ENCODE results near the gene RND1.
"Not testable (repeated sequence)": the region's sequence is repeated elsewhere in the genome, so short reads cannot be mapped to it uniquely, and the experiment has no call there.

The RND1 gene

DNA sequence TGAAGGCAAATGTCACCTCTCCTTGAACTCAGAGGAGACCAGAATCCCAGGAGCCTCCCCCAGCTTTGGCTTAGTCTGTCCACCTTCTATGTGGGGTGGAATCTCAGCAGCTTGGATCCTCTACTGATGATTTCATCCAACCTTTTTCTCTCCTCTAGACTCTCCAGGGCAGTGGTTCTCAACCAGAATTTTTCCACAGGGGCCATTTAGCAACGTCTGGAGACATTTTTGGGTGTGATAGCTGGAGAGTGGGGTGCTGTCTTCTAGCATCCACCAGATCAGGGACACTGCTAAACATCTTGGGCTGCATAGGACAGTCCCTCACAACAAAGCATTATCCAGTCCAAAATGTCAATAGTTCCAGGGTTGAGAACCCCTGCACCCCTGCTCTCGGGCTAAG is 9.3 kb downstream of the RND1 start:
- Histone ChIP-seq H3K27me3 (ENCODE audit: control insufficient read depth in 1 of 2, insufficient read depth in 2 of 2, low read length in 2 of 2) (no peaks in the 10 kb centered on the region), H3K4me1 (ENCODE audit: control insufficient read depth in 1 of 2, insufficient read depth in 2 of 2, low read length in 2 of 2) (peaks cover 7 to 9% of the 10 kb centered on the region in 2 donors), H3K9me3 (ENCODE audit: control insufficient read depth in 1 of 2, low read length in 2 of 2) (no peaks in the 10 kb centered on the region), H3K4me3 (ENCODE audit: low read depth in 1 of 2, low read length in 2 of 2) (no peak overlapping the region), H3K27ac (ENCODE audit: low read depth, low read length) (no peak overlapping the region), H3K9ac (ENCODE audit: low read depth in 1 of 2, low read length in 2 of 2) (no peak overlapping the region), H3K36me3 (ENCODE audit: control insufficient read depth in 1 of 2, insufficient read depth in 2 of 2, low read length in 2 of 2) (peaks cover 0 to 5% of the 10 kb centered on the region in 2 donors)

DNA sequence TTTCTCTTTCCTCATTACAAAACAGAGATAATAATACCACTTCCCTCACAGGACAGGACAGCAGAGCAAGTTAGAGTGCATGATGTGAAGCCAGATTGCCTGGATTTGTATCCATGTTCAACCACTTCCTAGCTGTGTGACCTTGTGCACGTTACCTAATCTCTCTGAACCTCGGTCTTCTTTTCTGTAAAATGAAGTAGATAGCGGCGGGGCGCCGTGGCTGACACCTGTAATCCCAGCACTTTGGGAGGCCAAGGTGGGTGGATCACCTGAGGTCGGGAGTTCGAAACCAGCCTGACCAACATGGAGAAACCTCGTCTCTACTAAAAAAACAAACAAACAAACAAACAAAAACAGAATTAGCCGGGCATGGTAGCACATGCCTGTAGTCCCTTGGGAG is 10.7 kb downstream of the RND1 start:
- H3K4me3 ChIP-seq (ENCODE audit: low read depth in 1 of 2, low read length in 2 of 2); H3K27ac ChIP-seq (ENCODE audit: low read depth, low read length); H3K9me3 ChIP-seq (ENCODE audit: control insufficient read depth in 1 of 2, low read length in 2 of 2); H3K9ac ChIP-seq (ENCODE audit: low read depth in 1 of 2, low read length in 2 of 2); H3K36me3 ChIP-seq (ENCODE audit: control insufficient read depth in 1 of 2, insufficient read depth in 2 of 2, low read length in 2 of 2); H3K27me3 ChIP-seq (ENCODE audit: control insufficient read depth in 1 of 2, insufficient read depth in 2 of 2, low read length in 2 of 2): not testable (repeated sequence)
- H3K4me1 ChIP-seq (ENCODE audit: control insufficient read depth in 1 of 2, insufficient read depth in 2 of 2, low read length in 2 of 2), result peaks cover 18% of the 10 kb centered on the region in 2 donors

DNA sequence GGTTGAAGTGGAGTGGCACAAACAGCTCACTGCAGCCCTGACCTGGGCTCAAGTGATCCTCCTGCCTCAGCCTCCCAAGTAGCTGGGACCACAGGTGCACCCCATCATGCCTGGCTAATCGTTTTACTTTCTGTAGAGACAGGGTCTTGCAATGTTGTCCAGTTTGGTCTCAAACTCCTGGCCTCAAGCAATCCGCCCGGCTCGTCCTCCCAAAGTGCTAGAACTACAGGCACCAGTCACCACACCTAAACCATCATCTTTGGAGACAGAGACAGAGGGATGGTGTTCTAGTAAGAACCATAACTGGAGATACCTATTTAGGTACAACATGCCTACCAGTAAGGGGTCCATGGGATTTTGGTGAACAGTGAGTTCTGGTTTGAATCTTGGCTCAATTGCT is 11.2 kb downstream of the RND1 start:
- H3K4me3 ChIP-seq (ENCODE audit: low read depth in 1 of 2, low read length in 2 of 2), result no peak overlapping the region
- no peak overlapping the region for H3K9ac ChIP-seq (ENCODE audit: low read depth in 1 of 2, low read length in 2 of 2)
- no peaks in the 10 kb centered on the region for H3K27me3 ChIP-seq (ENCODE audit: control insufficient read depth in 1 of 2, insufficient read depth in 2 of 2, low read length in 2 of 2)
- no peak overlapping the region for H3K27ac ChIP-seq (ENCODE audit: low read depth, low read length)
- H3K4me1 ChIP-seq (ENCODE audit: control insufficient read depth in 1 of 2, insufficient read depth in 2 of 2, low read length in 2 of 2), result peaks cover 18 to 20% of the 10 kb centered on the region in 2 donors
- no peaks in the 10 kb centered on the region for H3K9me3 ChIP-seq (ENCODE audit: control insufficient read depth in 1 of 2, low read length in 2 of 2)
- peaks cover 0 to 8% of the 10 kb centered on the region in 2 donors for H3K36me3 ChIP-seq (ENCODE audit: control insufficient read depth in 1 of 2, insufficient read depth in 2 of 2, low read length in 2 of 2)

DNA sequence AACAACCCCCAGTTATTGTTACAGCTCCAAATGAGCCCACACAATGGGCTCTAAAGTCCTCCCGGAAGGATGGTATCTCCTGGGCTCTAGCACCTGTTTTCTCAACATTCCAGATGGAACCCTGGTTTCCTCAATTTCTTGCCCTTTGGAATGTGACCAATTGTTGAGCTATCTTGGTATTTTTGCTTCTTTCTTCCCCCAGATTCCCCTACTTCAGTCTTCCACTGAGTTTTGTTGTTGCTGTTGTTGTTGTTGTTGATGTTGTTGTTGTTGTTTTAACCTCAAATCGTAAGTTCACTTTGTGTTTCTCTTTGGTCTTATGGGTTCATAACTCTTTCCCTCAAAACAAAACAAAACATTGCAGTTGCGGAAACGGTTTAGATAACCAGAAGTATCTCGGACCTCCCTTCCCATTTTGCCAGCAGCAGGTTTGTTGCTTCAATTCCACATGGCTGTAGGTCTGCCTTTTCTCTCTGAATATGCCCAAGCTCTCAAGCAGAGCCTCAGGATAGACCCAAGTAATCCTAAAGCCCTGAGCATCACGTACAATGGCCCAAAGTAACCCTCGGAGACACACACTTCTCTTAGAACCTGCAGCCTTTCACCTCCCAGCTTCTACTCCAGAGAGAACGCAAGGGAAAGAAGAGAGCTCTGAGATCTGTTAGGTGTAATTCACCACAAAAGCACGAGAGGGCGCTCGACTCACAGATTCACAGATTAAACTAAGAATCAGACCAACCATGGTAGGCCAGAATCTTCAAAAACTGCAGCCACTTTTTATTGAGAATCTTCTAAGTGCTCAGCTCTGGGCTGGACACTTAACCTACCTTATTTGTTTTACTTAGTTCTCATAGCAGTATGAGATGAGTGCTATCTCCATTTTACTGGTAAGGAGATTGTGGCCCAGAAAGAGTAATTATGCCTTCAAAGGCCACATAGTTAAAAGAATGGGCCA is 12.7 kb downstream of the RND1 start:
- Histone ChIP-seq H3K27ac (ENCODE audit: low read depth, low read length) (no peak overlapping the region), H3K4me1 (ENCODE audit: control insufficient read depth in 1 of 2, insufficient read depth in 2 of 2, low read length in 2 of 2) (peaks cover 18 to 20% of the 10 kb centered on the region in 2 donors), H3K9me3 (ENCODE audit: control insufficient read depth in 1 of 2, low read length in 2 of 2) (no peaks in the 10 kb centered on the region), H3K4me3 (ENCODE audit: low read depth in 1 of 2, low read length in 2 of 2) (peak overlapping the region; percentile 83 to 96), H3K27me3 (ENCODE audit: control insufficient read depth in 1 of 2, insufficient read depth in 2 of 2, low read length in 2 of 2) (no peaks in the 10 kb centered on the region), H3K36me3 (ENCODE audit: control insufficient read depth in 1 of 2, insufficient read depth in 2 of 2, low read length in 2 of 2) (peaks cover 0 to 8% of the 10 kb centered on the region in 2 donors), H3K9ac (ENCODE audit: low read depth in 1 of 2, low read length in 2 of 2) (peak overlapping the region; percentile 32 to 56)

DNA sequence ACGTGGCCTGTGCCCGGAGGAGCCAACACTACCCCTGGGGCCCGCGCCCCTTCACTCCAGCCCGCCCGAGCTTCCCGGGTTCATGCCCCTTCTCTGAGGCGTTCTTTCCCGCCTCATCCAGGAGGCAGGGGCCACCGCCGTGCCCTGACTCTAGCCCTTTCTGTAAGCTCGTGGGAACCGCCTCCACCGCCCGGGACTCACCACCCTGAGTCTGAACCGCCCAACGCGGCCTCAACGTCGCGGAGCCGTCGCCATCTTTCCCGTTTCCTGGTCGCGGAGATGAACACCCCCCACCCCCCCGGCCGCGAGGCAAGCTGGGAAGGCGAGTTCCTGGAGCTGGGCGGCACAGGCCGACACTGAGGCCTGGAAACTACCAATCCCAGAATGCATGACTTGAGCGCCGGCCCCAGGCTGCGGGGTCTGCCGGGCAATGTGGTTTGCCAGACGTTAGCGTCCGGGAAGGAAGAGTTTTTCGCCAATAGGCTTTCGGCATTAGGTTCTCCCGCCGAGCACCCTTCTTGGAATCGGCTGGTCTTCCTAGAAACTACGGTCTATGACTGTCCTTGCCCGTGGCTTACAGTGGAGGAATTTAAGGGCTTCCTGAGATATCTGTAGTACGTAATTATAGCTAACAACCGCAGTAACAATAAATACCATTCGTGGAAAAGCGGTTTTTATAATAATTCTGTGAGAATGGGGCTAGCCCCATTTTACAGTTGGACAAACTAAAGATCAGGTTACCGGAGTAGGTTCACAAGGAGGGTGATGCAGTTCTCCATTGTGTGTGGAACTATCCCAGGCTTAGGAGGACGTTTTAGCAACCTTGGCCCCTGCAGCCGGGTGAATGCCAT is 13.6 kb downstream of the RND1 start, which contains the start of gene DDX23:
Gene DDX23, minus strand, starts transcription at position 281 of the 851 bp plus-strand sequence. CDS start 6,381 bp downstream, outside the sequence.
- Histone ChIP-seq H3K4me3 (ENCODE audit: low read depth in 1 of 2, low read length in 2 of 2) (peak within 1 kb of the TSS; percentile 83 to 96), H3K9ac (ENCODE audit: low read depth in 1 of 2, low read length in 2 of 2) (peak within 1 kb of the TSS; percentile 80 to 94), H3K27me3 (ENCODE audit: control insufficient read depth in 1 of 2, insufficient read depth in 2 of 2, low read length in 2 of 2) (no peaks in the 10 kb centered on the region), H3K27ac (ENCODE audit: low read depth, low read length) (peak within 1 kb of the TSS; percentile 58), H3K9me3 (ENCODE audit: control insufficient read depth in 1 of 2, low read length in 2 of 2) (no peaks in the 10 kb centered on the region), H3K36me3 (ENCODE audit: control insufficient read depth in 1 of 2, insufficient read depth in 2 of 2, low read length in 2 of 2) (peaks cover 0 to 3% of the 10 kb centered on the region in 2 donors), H3K4me1 (ENCODE audit: control insufficient read depth in 1 of 2, insufficient read depth in 2 of 2, low read length in 2 of 2) (peaks cover 18 to 20% of the 10 kb centered on the region in 2 donors)

DNA sequence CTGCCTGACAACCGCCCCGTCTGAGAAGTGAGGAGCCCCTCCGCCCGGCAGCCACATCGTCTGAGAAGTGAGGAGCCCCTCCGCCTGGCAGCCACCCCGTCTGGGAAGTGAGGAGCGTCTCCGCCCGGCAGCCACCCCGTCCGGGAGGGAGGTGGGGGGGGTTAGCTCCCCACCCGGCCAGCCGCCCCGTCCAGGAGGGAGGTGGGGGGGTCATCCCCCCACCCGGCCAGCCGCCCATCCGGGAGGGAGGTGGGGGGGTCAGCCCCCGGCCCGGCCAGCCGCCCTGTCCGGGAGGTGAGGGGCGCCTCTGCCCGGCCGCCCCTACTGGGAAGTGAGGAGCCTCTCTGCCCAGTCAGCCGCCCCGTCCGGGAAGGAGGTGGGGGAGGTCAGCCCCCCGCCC is 23.6 kb downstream of the RND1 start:
- H3K27me3 ChIP-seq (ENCODE audit: control insufficient read depth in 1 of 2, insufficient read depth in 2 of 2, low read length in 2 of 2); H3K4me3 ChIP-seq (ENCODE audit: low read depth in 1 of 2, low read length in 2 of 2); H3K9ac ChIP-seq (ENCODE audit: low read depth in 1 of 2, low read length in 2 of 2); H3K27ac ChIP-seq (ENCODE audit: low read depth, low read length); H3K9me3 ChIP-seq (ENCODE audit: control insufficient read depth in 1 of 2, low read length in 2 of 2); H3K4me1 ChIP-seq (ENCODE audit: control insufficient read depth in 1 of 2, insufficient read depth in 2 of 2, low read length in 2 of 2): not testable (repeated sequence)
- H3K36me3 ChIP-seq (ENCODE audit: control insufficient read depth in 1 of 2, insufficient read depth in 2 of 2, low read length in 2 of 2), result peaks cover 37 to 62% of the 10 kb centered on the region in 2 donors

DNA sequence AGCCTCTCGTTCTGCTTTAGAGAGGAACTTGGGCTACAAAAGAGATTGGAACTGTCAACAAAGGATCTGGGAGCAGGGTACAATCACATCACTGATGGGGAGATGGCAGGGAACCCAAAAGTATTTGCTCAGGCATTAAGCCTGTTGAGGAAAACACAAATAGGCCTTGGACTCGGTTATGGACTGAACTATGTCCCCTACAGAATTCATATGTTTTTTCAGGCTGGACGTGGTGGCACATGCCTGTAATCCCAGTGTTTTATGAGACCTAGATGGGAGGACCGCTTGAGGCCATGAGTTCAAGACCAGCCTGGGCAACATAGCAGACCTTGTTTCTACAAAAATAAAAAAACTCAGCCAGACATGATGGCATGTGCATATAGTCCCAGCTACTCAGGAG is 27.6 kb downstream of the RND1 start:
- no peak overlapping the region for H3K27ac ChIP-seq (ENCODE audit: low read depth, low read length)
- H3K4me1 ChIP-seq (ENCODE audit: control insufficient read depth in 1 of 2, insufficient read depth in 2 of 2, low read length in 2 of 2), result no peaks in the 10 kb centered on the region
- H3K27me3 ChIP-seq (ENCODE audit: control insufficient read depth in 1 of 2, insufficient read depth in 2 of 2, low read length in 2 of 2), result no peaks in the 10 kb centered on the region
- no peak overlapping the region for H3K9ac ChIP-seq (ENCODE audit: low read depth in 1 of 2, low read length in 2 of 2)
- H3K9me3 ChIP-seq (ENCODE audit: control insufficient read depth in 1 of 2, low read length in 2 of 2), result no peaks in the 10 kb centered on the region
- no peak overlapping the region for H3K4me3 ChIP-seq (ENCODE audit: low read depth in 1 of 2, low read length in 2 of 2)
- H3K36me3 ChIP-seq (ENCODE audit: control insufficient read depth in 1 of 2, insufficient read depth in 2 of 2, low read length in 2 of 2), result peaks cover 48 to 68% of the 10 kb centered on the region in 2 donors

DNA sequence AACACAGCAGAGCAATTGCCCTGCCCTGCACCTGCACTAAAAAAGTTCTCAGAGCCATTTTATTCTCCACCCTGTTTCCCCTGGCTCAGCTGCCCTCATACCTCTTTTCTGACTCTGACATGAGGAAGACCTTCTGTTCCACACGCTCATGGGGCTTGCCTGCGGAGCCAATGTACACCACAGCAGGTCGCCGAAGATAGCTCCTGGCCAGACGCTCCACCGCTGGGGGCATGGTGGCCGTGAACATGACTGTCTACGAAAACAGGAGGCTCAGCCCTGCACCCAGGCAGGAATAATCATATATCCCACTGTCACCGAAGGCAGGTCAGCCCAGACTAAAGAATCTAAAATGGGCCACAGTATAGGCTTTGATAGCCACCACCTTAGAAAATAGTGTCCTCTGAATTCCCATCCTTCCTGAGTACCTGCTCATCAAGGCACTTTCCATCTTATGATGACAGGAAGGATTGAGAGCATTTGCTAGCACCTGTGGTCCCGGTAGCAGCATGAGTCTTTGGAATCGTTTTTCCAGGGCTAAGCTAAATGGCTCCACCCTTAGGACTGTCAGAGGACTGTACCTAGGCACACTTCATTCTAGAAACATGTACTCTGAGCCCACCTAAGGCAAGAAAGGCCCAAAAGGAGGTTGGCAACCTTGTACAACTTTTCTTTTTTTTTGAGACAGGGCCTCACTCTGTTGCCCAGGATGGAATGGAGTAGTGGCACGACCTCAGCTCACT is 33.2 kb downstream of the RND1 start:
- no peak overlapping the region for H3K27ac ChIP-seq (ENCODE audit: low read depth, low read length)
- no peaks in the 10 kb centered on the region for H3K27me3 ChIP-seq (ENCODE audit: control insufficient read depth in 1 of 2, insufficient read depth in 2 of 2, low read length in 2 of 2)
- H3K36me3 ChIP-seq (ENCODE audit: control insufficient read depth in 1 of 2, insufficient read depth in 2 of 2, low read length in 2 of 2), result peaks cover 76 to 87% of the 10 kb centered on the region in 2 donors

DNA sequence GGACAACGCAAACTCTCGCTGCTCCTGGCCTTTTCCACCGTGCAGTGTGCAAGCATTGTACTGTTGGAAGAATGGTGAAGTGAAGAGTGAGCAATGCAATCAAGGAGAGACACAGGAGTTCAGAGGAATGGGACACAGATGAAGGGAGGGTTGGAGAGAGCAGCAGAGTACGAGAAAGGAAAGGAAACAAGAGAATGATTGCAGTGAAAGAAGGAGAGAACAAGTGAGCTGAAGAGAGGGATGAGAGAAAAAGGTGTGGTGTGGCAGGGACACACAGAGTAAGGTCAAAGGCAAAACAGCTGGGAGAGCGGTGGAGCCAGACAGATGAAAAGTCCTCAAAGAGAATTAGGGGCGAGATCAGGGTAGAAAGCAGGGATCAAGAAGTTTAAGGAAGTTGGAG is 34.4 kb downstream of the RND1 start:
- Histone ChIP-seq H3K9ac (ENCODE audit: low read depth in 1 of 2, low read length in 2 of 2) (no peak overlapping the region), H3K4me3 (ENCODE audit: low read depth in 1 of 2, low read length in 2 of 2) (no peak overlapping the region), H3K27ac (ENCODE audit: low read depth, low read length) (no peak overlapping the region), H3K27me3 (ENCODE audit: control insufficient read depth in 1 of 2, insufficient read depth in 2 of 2, low read length in 2 of 2) (no peaks in the 10 kb centered on the region), H3K36me3 (ENCODE audit: control insufficient read depth in 1 of 2, insufficient read depth in 2 of 2, low read length in 2 of 2) (peaks cover 71 to 87% of the 10 kb centered on the region in 2 donors), H3K4me1 (ENCODE audit: control insufficient read depth in 1 of 2, insufficient read depth in 2 of 2, low read length in 2 of 2) (no peaks in the 10 kb centered on the region), H3K9me3 (ENCODE audit: control insufficient read depth in 1 of 2, low read length in 2 of 2) (no peaks in the 10 kb centered on the region)

More for the DNA sequence above, 33.2 kb downstream of the RND1 start:
- H3K9me3 ChIP-seq (ENCODE audit: control insufficient read depth in 1 of 2, low read length in 2 of 2), result no peaks in the 10 kb centered on the region
- H3K9ac ChIP-seq (ENCODE audit: low read depth in 1 of 2, low read length in 2 of 2), result no peak overlapping the region
- H3K4me3 ChIP-seq (ENCODE audit: low read depth in 1 of 2, low read length in 2 of 2), result no peak overlapping the region
- H3K4me1 ChIP-seq (ENCODE audit: control insufficient read depth in 1 of 2, insufficient read depth in 2 of 2, low read length in 2 of 2), result no peaks in the 10 kb centered on the region
